ENCODE results near the gene OGFOD3. TPM values are rescaled to one million over a fixed set of nuclear protein-coding genes. Genes with fewer than 3 reads are reported as not detected.

The OGFOD3 gene
- total RNA-seq, 1 experiment from 2014 or later: 65.0 TPM

GRCh38 chr17:82392941-82393340 is 25.4 kb downstream of the OGFOD3 start:
- in situ Hi-C loops (cut with HindIII; ENCODE audit: low sequenced_read_pairs): no loop called here
- no peak for DNase-seq (ENCODE audit: low spot score)

GRCh38 chr17:82392209-82392920 is 26.0 kb downstream of the OGFOD3 start:
- in situ Hi-C loops (cut with HindIII; ENCODE audit: low sequenced_read_pairs): no loop called here
- no peak for DNase-seq (ENCODE audit: low spot score)

GRCh38 chr17:82391496-82392066 is 26.8 kb downstream of the OGFOD3 start:
- in situ Hi-C loops (cut with HindIII; ENCODE audit: low sequenced_read_pairs): no loop called here
- DNase-seq (ENCODE audit: low spot score): no peak

DNA sequence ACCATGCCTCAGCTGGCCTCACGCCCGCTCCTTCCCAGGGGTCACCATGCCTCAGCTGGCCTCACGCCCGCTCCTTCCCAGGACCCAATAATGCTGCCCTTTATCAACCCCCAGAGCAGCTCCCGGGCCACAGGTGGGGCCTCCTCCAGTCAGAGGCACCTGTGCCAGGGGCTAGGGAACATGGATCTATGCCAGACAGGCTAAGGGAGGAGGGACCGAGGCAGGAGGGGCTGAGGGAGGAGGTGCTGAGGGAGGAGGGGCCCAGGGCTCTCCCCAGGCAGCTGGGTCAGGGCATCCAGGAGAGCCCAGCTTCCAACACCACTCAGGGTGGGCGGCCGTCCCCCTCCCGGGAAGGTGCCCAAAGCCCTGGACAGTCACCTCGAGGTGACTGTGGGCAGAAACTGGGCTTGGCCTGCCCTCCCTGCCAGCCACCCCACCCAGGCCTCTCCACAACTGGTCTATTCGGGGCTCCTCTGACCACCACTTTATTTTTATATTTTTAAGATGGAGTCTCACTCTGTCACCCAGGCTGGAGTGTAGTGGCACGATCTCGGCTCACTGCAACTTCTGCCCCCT is 27.4 kb downstream of the OGFOD3 start:
- DNase-seq (ENCODE audit: low spot score): no peak
- in situ Hi-C loops (cut with HindIII; ENCODE audit: low sequenced_read_pairs): no loop called here

GRCh38 chr17:82390015-82390859 is 28.1 kb downstream of the OGFOD3 start:
- in situ Hi-C loops (cut with HindIII; ENCODE audit: low sequenced_read_pairs): no loop called here

GRCh38 chr17:82389379-82389778 is 29.0 kb downstream of the OGFOD3 start:
- DNase-seq (ENCODE audit: low spot score): no peak
- in situ Hi-C loops (cut with HindIII; ENCODE audit: low sequenced_read_pairs): no loop called here

More at GRCh38 chr17:82390015-82390859, 28.1 kb downstream of the OGFOD3 start:
- DNase-seq (ENCODE audit: low spot score): no peak

DNA sequence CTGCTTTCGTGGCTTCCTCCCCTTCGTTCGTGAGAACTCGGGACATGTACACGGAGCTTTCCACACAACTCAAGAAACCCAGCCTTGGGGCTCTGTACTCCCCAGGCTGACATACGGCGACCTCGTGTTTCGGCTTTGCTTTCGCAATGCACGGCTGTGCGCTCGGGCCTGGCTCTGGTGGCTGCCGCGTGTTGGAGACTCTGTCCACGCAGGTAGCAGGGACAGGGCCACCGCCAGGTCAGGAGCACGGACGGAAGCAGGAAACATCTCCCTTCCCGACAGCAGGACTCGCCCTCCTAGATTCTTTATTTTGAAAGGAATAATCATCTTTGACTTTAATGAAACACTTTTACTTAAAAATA is 29.5 kb downstream of the OGFOD3 start:
- in situ Hi-C loops (cut with HindIII; ENCODE audit: low sequenced_read_pairs): no loop called here
- no peak for DNase-seq (ENCODE audit: low spot score)

DNA sequence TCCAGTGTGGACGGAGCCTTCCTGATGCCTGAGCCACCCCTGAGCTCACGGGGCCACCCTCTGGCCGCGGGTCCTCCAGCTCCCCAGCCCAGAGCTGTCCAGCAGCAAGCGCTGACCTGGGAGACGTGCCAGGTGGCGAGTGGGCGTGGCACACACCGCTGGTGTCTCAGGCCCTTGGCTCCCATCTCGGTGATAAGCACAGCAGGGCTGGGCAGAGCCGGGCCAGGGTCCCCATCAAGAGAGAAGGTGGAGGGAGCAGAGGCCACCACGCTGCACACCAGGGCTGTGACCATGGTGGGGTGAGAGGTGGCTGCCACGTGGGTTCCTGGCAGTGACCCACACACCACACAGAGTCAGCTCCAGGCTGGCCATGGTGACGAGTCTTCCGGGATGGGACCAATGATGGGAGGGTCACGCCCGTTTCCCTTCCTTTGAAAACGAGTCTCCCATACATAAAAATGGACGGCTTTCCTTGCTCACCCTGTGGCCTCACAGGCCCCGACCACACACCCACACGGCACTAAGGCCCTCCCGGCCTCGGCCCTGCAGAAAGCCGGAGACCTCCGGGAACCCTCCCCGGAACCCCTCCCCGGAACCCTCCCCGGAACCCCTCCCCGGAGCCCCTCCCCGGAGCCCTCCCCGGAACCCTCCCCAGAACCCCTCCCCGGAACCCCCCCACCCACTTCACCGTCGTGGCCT is 30.0 kb downstream of the OGFOD3 start:
- in situ Hi-C loops (cut with HindIII; ENCODE audit: low sequenced_read_pairs): no loop called here
- DNase-seq (ENCODE audit: low spot score): no peak

GRCh38 chr17:82387705-82388106 is 30.7 kb downstream of the OGFOD3 start:
- no peak for DNase-seq (ENCODE audit: low spot score)
- in situ Hi-C loops (cut with HindIII; ENCODE audit: low sequenced_read_pairs): no loop called here

DNA sequence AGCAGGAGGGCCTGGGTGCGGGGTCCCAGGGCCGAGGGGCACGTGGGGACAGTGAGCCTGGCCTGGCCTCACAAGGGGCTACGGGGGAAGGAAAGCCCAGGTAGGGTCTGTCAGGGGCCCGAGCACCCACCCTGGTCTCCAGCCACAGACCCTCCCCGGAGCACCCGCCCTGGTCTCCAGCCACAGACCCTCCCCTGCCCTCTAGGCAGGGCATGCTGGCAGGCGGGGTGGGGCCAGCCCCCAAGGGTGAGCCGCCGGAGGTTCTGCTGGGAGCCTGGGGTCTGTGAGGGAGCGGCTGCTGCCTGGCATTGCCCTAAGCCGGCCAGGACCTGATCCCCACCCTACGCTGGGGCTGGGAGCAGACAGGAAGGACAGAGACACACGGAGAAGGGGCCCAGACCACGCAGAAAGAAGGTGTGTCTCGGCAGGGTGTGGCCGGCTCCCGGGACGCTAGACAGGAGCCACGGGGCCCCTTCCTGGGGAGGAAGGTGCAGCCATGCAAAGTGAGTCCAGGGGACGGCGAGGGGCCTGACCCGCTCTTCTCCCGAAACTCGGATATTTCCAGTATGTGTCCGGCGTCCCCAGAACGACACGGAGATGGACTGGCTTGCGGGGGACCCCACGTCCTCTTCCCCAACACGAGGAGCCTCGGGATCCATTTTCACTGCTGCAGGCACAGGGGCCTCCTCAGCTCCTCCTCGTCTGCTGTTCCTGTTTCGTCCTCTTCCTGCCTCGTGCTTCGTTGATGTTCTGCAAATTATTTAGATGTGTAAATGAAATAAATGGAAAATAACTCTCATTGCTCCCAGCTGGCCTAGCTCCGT is 31.3 kb downstream of the OGFOD3 start:
- in situ Hi-C loops (cut with HindIII; ENCODE audit: low sequenced_read_pairs): no loop called here

GRCh38 chr17:82386255-82386831 is 32.0 kb downstream of the OGFOD3 start:
- DNase-seq (ENCODE audit: low spot score): no peak
- in situ Hi-C loops (cut with HindIII; ENCODE audit: low sequenced_read_pairs): no loop called here

More for the DNA sequence above, 31.3 kb downstream of the OGFOD3 start:
- no peak for DNase-seq (ENCODE audit: low spot score)

- in situ Hi-C loops (cut with HindIII; ENCODE audit: low sequenced_read_pairs): no loop called here
- DNase-seq (ENCODE audit: low spot score): no peak
These were observed 32.7 kb downstream of the OGFOD3 start for GRCh38 chr17:82385559-82386254.

- in situ Hi-C loops (cut with HindIII; ENCODE audit: low sequenced_read_pairs): no loop called here
- DNase-seq (ENCODE audit: low spot score): peak; percentile 63
These were observed 33.5 kb downstream of the OGFOD3 start for GRCh38 chr17:82384730-82385481.

- DNase-seq (ENCODE audit: low spot score): no peak
- in situ Hi-C loops (cut with HindIII; ENCODE audit: low sequenced_read_pairs): no loop called here
These were observed 34.2 kb downstream of the OGFOD3 start for GRCh38 chr17:82384051-82384729.

- in situ Hi-C loops (cut with HindIII; ENCODE audit: low sequenced_read_pairs): no loop called here
- no peak for DNase-seq (ENCODE audit: low spot score)
These were observed 35.0 kb downstream of the OGFOD3 start for GRCh38 chr17:82383411-82383810.

GRCh38 chr17:82382933-82383255 is 35.5 kb downstream of the OGFOD3 start:
- in situ Hi-C loops (cut with HindIII; ENCODE audit: low sequenced_read_pairs): no loop called here
- no peak for DNase-seq (ENCODE audit: low spot score)
